Measurements from ENCODE around the gene OSBPL8. TPM values are rescaled to one million over a fixed set of nuclear protein-coding genes. Genes with fewer than 3 reads are reported as not detected.

Gene OSBPL8
- total and polyA plus RNA-seq, 10 of the 15 experiments (the other 5 are each of a cell fraction or from before 2014, with no cell fraction given) = 10.4 to 58.0 (median 32.0) TPM

DNA sequence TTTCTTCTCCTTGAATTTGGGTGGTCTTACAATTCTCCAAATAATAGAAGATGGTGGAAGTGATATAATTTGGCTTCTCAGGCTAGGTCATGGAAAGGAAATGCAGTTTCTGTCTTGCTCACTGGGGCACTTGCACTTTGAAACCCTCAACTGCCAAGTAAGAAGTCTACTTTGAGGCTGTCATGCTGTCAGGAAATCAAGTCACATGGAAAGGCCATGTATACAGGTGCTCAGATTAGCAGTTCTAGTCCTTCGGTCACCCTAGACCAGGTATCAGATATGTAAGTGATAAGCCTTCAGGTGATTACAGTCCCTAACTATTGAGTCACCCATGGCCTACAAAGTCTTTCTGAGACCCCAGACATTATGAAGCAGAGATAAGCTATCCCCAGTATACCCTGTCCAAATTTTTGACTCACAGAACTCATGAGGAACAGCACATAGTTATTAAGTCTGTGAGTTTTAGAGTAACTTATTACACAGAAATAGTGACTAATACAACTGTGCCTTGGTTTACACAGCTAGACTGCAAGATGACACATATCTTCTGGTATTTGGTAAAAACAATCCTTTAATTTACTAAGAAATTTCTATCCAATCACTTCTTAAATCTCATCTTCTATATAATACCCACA lies 185.1 kb downstream of the OSBPL8 start:
- H3K79me2 ChIP-seq (ENCODE audit: control insufficient read depth, insufficient read depth, low read length) = no peaks in the 10 kb centered on the region
- no peaks in the 10 kb centered on the region; a peak in 1 of 4 replicates for H3K36me3 ChIP-seq (ENCODE audit: control insufficient read depth in 2 of 2, insufficient read depth in 2 of 2, low read length in 1 of 2)
- intact Hi-C loops (cut with micrococcal nuclease; ENCODE audit: unreplicated experiment) = no loop called here
- no peak overlapping the region for H3K9ac ChIP-seq (ENCODE audit: control insufficient read depth, insufficient read depth, low read length)
- FAIRE-seq (no peak), ATAC-seq (no peak), DNase-seq (ENCODE audit: low read depth, low spot score) (no peak)
- no peak overlapping the region for H3K4me3 ChIP-seq
- 55% methylated on average over 1 of the region's 1 CpG for WGBS (ENCODE audit: insufficient coverage, insufficient replicate concordance, low lambda C conversion rate, missing lambda C conversion rate)
- H3K27ac ChIP-seq (ENCODE audit: control insufficient read depth, insufficient read depth) = no peak overlapping the region
- in situ Hi-C loops (cut with MboI) = no loop called here
- POLR2A ChIA-PET = no interaction called here
- SMC1A ChIA-PET (ENCODE audit: uncharacterized antibody, unreplicated experiment) = no interaction called here
- CTCF ChIA-PET = interaction anchor here (0.6 to 1.1 kb wide), 2 partner anchors 18 to 496 kb away, joined by 3 read pairs; no protein-coding TSS in a partner anchor
- no peak overlapping the region for H3K4me2 ChIP-seq (ENCODE audit: control insufficient read depth, insufficient read depth)
- H3K27me3 ChIP-seq (replicated peaks in 1 of 2; ENCODE audit: control insufficient read depth in 2 of 2, insufficient read depth in 2 of 2, low read length in 1 of 2) = no peaks in the 10 kb centered on the region
- H4K20me1 ChIP-seq (ENCODE audit: control insufficient read depth, insufficient read depth) = no peaks in the 10 kb centered on the region
- RAD21 ChIA-PET (ENCODE audit: unreplicated experiment) = interaction anchor here (1.0 kb wide), 1 partner anchor 81 kb away, joined by 4 read pairs; no protein-coding TSS in a partner anchor
- H3K9me3 ChIP-seq (replicated peaks; ENCODE audit: control insufficient read depth, insufficient read depth, low read length) = no peaks in the 10 kb centered on the region
- TF ChIP-seq, protein P1, sequence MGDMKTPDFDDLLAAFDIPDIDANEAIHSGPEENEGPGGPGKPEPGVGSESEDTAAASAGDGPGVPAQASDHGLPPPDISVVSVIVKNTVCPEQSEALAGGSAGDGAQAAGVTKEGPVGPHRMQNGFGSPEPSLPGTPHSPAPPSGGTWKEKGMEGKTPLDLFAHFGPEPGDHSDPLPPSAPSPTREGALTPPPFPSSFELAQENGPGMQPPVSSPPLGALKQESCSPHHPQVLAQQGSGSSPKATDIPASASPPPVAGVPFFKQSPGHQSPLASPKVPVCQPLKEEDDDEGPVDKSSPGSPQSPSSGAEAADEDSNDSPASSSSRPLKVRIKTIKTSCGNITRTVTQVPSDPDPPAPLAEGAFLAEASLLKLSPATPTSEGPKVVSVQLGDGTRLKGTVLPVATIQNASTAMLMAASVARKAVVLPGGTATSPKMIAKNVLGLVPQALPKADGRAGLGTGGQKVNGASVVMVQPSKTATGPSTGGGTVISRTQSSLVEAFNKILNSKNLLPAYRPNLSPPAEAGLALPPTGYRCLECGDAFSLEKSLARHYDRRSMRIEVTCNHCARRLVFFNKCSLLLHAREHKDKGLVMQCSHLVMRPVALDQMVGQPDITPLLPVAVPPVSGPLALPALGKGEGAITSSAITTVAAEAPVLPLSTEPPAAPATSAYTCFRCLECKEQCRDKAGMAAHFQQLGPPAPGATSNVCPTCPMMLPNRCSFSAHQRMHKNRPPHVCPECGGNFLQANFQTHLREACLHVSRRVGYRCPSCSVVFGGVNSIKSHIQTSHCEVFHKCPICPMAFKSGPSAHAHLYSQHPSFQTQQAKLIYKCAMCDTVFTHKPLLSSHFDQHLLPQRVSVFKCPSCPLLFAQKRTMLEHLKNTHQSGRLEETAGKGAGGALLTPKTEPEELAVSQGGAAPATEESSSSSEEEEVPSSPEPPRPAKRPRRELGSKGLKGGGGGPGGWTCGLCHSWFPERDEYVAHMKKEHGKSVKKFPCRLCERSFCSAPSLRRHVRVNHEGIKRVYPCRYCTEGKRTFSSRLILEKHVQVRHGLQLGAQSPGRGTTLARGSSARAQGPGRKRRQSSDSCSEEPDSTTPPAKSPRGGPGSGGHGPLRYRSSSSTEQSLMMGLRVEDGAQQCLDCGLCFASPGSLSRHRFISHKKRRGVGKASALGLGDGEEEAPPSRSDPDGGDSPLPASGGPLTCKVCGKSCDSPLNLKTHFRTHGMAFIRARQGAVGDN (IDR thresholded peaks at IDR 0.05) = no peak
- BruUV-seq (replicated peaks) = no TSS peak
- H2AFZ ChIP-seq (ENCODE audit: control insufficient read depth, low read depth, low read length) = no peak overlapping the region
- H3K4me1 ChIP-seq (ENCODE audit: control insufficient read depth, insufficient read depth, low read length) = no peaks in the 10 kb centered on the region

Data from GM12878 (cell line).